Cardiac fibroblast (primary cell): ENCODE measurements around the gene KLF1.
"Not testable (repeated sequence)": the region's sequence is repeated elsewhere in the genome, so short reads cannot be mapped to it uniquely, and the experiment has no call there.

Source experiments
- DNase-seq, 2 donors: peaks; one replicate each; pipeline versions ENCODE4 v3.0.0 to v3.0.0-alpha.2; 2010; ENCODE audit warnings: low read depth in 2 of 2
- H3K4me3 ChIP-seq, 2 donors: replicated peaks in 1 of 2; 1 replicate in 1 of 2; 2 replicates in 1 of 2; pipeline ENCODE4 v1.5.1; 2011; ENCODE audit warnings: low read depth in 2 of 2, low read length in 2 of 2, mild to moderate bottlenecking in 2 of 2, moderate library complexity in 1 of 2
- CTCF ChIP-seq: IDR thresholded peaks from one replicate; pipeline ENCODE4 v1.5.1; 2011; ENCODE audit warnings: low read depth, mild to moderate bottlenecking, low read length, inconsistent platforms

KLF1 gene

GRCh38 chr19:12924621-12925310, 37.8 kb upstream of the KLF1 start:
- TF ChIP-seq CTCF: no peak
- no peak for DNase-seq
- H3K4me3 ChIP-seq: no peak overlapping the region

GRCh38 chr19:12922959-12923358, 36.0 kb upstream of the KLF1 start:
- no peak overlapping the region for H3K4me3 ChIP-seq
- TF ChIP-seq CTCF: no peak
- DNase-seq: no peak

GRCh38 chr19:12921047-12921446, 34.0 kb upstream of the KLF1 start:
- no peak for TF ChIP-seq CTCF
- DNase-seq: no peak
- no peak overlapping the region for H3K4me3 ChIP-seq

GRCh38 chr19:12918253-12918652, 31.3 kb upstream of the KLF1 start:
- TF ChIP-seq CTCF: no peak
- no peak for DNase-seq
- H3K4me3 ChIP-seq: no peak overlapping the region

GRCh38 chr19:12915860-12916259, 28.9 kb upstream of the KLF1 start:
- not testable (repeated sequence) for H3K4me3 ChIP-seq, DNase-seq

GRCh38 chr19:12913851-12914690, 27.1 kb upstream of the KLF1 start:
- no peak for TF ChIP-seq CTCF
- peak; percentile 57 to 63 for DNase-seq
- no peak overlapping the region for H3K4me3 ChIP-seq

- TF ChIP-seq CTCF: no peak
- H3K4me3 ChIP-seq: no peak overlapping the region
- peak; percentile 50 to 88 for DNase-seq
Observed at GRCh38 chr19:12913011-12913561, 26.1 kb upstream of the KLF1 start.
